Measurements from ENCODE around the gene RXFP4.
"Not testable (repeated sequence)": the region's sequence is repeated elsewhere in the genome, so short reads cannot be mapped to it uniquely, and the experiment has no call there.

Gene RXFP4

GRCh38 chr1:155978325-155978972 is 37.0 kb downstream of the RXFP4 start, which contains the start of gene ARHGEF2:
ARHGEF2 (minus strand) TSS chr1:155978547; CDS start chr1:155978427, 120 bp downstream.
- DNase-seq (ENCODE audit: low read depth) = peak; percentile 98

- DNase-seq (ENCODE audit: low read depth) = no peak
These were observed 37.6 kb downstream of the RXFP4 start for GRCh38 chr1:155978973-155979429.

GRCh38 chr1:155979597-155980343 is 38.3 kb downstream of the RXFP4 start:
- DNase-seq (ENCODE audit: low read depth) = no peak

GRCh38 chr1:155981266-155982088 is 40.0 kb downstream of the RXFP4 start:
- DNase-seq (ENCODE audit: low read depth) = no peak

GRCh38 chr1:155982106-155982505 is 40.7 kb downstream of the RXFP4 start:
- DNase-seq (ENCODE audit: low read depth) = no peak

GRCh38 chr1:155983191-155984024 is 42.0 kb downstream of the RXFP4 start:
- DNase-seq (ENCODE audit: low read depth) = no peak

GRCh38 chr1:155984341-155984740 is 42.9 kb downstream of the RXFP4 start:
- no peak for DNase-seq (ENCODE audit: low read depth)

GRCh38 chr1:155984903-155985645 is 43.6 kb downstream of the RXFP4 start:
- not testable (repeated sequence) for DNase-seq (ENCODE audit: low read depth)

GRCh38 chr1:155989242-155990004 is 48.0 kb downstream of the RXFP4 start:
- DNase-seq (ENCODE audit: low read depth) = no peak

GRCh38 chr1:155990005-155990739 is 48.7 kb downstream of the RXFP4 start:
- no peak for DNase-seq (ENCODE audit: low read depth)

Measured in CMK (cell line).